ENCODE data around the gene IFIT1B. TPM values are rescaled to one million over a fixed set of nuclear protein-coding genes. Genes with fewer than 3 reads are reported as not detected.

IFIT1B gene
- total and polyA plus RNA-seq, 9 of the 15 experiments (the other 6 are each of a cell fraction or from before 2014, with no cell fraction given) = not detected

DNA sequence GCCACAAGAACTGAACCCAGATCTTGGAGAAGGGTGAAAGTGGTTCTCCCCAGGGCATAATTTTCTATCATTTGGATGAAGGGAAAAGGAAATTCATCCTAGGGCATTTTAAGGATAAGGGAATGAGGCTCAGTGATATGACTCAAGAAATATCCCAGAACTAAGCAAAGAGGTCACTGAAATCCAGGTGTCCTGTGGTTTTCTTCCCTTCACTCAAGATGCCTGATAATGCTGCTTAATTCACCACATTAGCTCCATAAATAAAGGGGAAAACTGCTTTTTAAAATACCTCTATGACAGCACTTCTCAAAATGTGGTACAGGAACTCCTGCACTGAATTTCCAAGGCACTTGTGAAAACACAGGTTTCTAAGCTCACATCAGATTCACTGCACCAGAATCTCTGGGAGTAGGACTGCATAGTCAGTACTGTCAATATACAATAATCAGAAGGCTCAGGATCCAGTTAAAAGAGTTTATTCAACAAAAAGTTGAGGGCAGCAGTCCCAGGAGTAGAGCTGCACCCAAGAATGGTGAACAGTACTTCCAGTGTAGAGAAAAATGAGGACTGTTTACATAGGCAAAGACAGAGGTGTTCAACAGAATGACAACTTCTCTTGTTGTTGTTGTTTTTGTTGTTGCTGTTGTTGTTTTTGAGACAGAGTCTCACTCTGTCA is 47.2 kb upstream of the IFIT1B start:
- H3K4me2 ChIP-seq (ENCODE audit: insufficient read depth, low read length) = no peak overlapping the region
- H3K79me2 ChIP-seq (ENCODE audit: control insufficient read depth, insufficient read depth, low read length) = no peaks in the 10 kb centered on the region
- ChIA-PET POLR2A (interaction anchor here (0.6 kb wide), 1 partner anchor 20 kb away, joined by 3 read pairs; no protein-coding TSS in a partner anchor), CTCF (ENCODE audit: low intra/inter-chr PET ratio) (no interaction called here)
- no TSS peak for BruUV-seq (replicated peaks)
- H3K4me1 ChIP-seq (replicated peaks in 1 of 2; ENCODE audit: control insufficient read depth in 2 of 2, insufficient read depth in 2 of 2, low read length in 2 of 2) = peaks cover 0 to 8% of the 10 kb centered on the region in 2 experiments; a peak in 3 of 5 replicates
- intact Hi-C loops (cut with micrococcal nuclease) = no loop called here
- in situ Hi-C loops (cut with MboI) = no loop called here
- no peaks in the 10 kb centered on the region for H4K20me1 ChIP-seq (replicated peaks; ENCODE audit: control insufficient read depth, insufficient read depth, low read length)
- H3K9ac ChIP-seq (ENCODE audit: insufficient read depth in 1 of 2, low read depth in 2 of 2, low read length in 2 of 2) = no peak overlapping the region
- FAIRE-seq = no peak
- no peak for DNase-seq (ENCODE audit: extremely low read depth in 1 of 4, low spot score in 3 of 4)
- H3K9me1 ChIP-seq (ENCODE audit: control insufficient read depth, insufficient read depth, low read length) = no peaks in the 10 kb centered on the region
- no peak overlapping the region for H2AFZ ChIP-seq (ENCODE audit: low read depth, low read length)
- H3K4me3 ChIP-seq = no peak overlapping the region
- H3K36me3 ChIP-seq (ENCODE audit: control insufficient read depth, insufficient read depth, low read length) = no peaks in the 10 kb centered on the region
- no peak overlapping the region for H3K27ac ChIP-seq (ENCODE audit: extremely low read depth, low read depth, low read length)
- TF ChIP-seq MBD2 (IDR thresholded peaks at IDR 0.05; ENCODE audit: borderline replicate concordance, low read depth) (no peak), ZNF408 (CRISPR knock-in tag; IDR thresholded peaks at IDR 0.05; ENCODE audit: low read depth) (no peak), ZNF253 (CRISPR knock-in tag; conservative IDR thresholded peaks at IDR 0.05) (no peak), KLF1 (tag; IDR thresholded peaks at IDR 0.05) (no peak)
- TF ChIP-seq, protein P1, sequence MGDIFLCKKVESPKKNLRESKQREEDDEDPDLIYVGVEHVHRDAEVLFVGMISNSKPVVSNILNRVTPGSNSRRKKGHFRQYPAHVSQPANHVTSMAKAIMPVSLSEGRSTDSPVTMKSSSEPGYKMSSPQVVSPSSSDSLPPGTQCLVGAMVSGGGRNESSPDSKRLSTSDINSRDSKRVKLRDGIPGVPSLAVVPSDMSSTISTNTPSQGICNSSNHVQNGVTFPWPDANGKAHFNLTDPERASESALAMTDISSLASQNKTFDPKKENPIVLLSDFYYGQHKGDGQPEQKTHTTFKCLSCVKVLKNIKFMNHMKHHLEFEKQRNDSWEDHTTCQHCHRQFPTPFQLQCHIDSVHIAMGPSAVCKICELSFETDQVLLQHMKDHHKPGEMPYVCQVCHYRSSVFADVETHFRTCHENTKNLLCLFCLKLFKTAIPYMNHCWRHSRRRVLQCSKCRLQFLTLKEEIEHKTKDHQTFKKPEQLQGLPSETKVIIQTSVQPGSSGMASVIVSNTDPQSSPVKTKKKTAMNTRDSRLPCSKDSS (IDR thresholded peaks at IDR 0.05; ENCODE audit: low read depth, partially characterized antibody) = no peak
- TF ChIP-seq, protein P2, sequence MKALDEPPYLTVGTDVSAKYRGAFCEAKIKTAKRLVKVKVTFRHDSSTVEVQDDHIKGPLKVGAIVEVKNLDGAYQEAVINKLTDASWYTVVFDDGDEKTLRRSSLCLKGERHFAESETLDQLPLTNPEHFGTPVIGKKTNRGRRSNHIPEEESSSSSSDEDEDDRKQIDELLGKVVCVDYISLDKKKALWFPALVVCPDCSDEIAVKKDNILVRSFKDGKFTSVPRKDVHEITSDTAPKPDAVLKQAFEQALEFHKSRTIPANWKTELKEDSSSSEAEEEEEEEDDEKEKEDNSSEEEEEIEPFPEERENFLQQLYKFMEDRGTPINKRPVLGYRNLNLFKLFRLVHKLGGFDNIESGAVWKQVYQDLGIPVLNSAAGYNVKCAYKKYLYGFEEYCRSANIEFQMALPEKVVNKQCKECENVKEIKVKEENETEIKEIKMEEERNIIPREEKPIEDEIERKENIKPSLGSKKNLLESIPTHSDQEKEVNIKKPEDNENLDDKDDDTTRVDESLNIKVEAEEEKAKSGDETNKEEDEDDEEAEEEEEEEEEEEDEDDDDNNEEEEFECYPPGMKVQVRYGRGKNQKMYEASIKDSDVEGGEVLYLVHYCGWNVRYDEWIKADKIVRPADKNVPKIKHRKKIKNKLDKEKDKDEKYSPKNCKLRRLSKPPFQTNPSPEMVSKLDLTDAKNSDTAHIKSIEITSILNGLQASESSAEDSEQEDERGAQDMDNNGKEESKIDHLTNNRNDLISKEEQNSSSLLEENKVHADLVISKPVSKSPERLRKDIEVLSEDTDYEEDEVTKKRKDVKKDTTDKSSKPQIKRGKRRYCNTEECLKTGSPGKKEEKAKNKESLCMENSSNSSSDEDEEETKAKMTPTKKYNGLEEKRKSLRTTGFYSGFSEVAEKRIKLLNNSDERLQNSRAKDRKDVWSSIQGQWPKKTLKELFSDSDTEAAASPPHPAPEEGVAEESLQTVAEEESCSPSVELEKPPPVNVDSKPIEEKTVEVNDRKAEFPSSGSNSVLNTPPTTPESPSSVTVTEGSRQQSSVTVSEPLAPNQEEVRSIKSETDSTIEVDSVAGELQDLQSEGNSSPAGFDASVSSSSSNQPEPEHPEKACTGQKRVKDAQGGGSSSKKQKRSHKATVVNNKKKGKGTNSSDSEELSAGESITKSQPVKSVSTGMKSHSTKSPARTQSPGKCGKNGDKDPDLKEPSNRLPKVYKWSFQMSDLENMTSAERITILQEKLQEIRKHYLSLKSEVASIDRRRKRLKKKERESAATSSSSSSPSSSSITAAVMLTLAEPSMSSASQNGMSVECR (CRISPR knock-in tag; IDR thresholded peaks at IDR 0.05) = no peak
- TF ChIP-seq, protein P3, sequence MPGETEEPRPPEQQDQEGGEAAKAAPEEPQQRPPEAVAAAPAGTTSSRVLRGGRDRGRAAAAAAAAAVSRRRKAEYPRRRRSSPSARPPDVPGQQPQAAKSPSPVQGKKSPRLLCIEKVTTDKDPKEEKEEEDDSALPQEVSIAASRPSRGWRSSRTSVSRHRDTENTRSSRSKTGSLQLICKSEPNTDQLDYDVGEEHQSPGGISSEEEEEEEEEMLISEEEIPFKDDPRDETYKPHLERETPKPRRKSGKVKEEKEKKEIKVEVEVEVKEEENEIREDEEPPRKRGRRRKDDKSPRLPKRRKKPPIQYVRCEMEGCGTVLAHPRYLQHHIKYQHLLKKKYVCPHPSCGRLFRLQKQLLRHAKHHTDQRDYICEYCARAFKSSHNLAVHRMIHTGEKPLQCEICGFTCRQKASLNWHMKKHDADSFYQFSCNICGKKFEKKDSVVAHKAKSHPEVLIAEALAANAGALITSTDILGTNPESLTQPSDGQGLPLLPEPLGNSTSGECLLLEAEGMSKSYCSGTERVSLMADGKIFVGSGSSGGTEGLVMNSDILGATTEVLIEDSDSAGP (CRISPR knock-in tag; IDR thresholded peaks at IDR 0.05) = no peak
- TF ChIP-seq, protein P4, sequence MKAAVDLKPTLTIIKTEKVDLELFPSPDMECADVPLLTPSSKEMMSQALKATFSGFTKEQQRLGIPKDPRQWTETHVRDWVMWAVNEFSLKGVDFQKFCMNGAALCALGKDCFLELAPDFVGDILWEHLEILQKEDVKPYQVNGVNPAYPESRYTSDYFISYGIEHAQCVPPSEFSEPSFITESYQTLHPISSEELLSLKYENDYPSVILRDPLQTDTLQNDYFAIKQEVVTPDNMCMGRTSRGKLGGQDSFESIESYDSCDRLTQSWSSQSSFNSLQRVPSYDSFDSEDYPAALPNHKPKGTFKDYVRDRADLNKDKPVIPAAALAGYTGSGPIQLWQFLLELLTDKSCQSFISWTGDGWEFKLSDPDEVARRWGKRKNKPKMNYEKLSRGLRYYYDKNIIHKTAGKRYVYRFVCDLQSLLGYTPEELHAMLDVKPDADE (conservative IDR thresholded peaks at IDR 0.05; ENCODE audit: control insufficient read depth, low read depth, low read length) = no peak
- ATAC-seq = no peak
- no peaks in the 10 kb centered on the region for H3K9me3 ChIP-seq (replicated peaks; ENCODE audit: control insufficient read depth, insufficient read depth, low read depth, low read length)
- no peaks in the 10 kb centered on the region for H3K27me3 ChIP-seq (ENCODE audit: control insufficient read depth in 2 of 2, insufficient read depth in 2 of 2, low read length in 2 of 2)

All from K562 (cell line).